ENCODE data around the gene HERC2. TPM values are rescaled to one million over a fixed set of nuclear protein-coding genes. Genes with fewer than 3 reads are reported as not detected.
"Not testable (repeated sequence)": the region's sequence is repeated elsewhere in the genome, so short reads cannot be mapped to it uniquely, and the experiment has no call there.

Gene HERC2
- total RNA-seq, 1 donor from 2014 or later = 53.4 TPM

DNA sequence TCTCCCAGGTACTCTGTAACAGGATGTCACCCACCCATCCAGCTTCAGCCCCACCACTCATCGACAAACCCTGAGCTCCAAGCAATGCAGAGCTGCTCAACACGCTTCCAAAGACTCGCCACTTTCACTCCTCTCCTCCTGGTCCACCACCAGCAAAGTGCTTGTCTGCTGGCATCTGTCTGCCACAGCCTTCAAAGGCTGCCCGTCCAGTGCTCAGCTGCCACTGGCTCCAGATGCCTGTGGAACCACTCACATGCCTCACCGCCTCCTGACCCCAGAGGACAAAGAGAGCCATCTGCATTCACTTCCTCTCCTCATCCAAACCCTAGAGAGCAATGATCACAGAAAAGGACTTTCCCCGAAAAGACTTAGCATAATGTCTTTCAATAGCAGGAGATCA, 113.4 kb downstream of the HERC2 start:
- H3K36me3 ChIP-seq (ENCODE audit: control insufficient read depth, insufficient read depth, low read length) = no peaks in the 10 kb centered on the region
- TF ChIP-seq, protein P1, sequence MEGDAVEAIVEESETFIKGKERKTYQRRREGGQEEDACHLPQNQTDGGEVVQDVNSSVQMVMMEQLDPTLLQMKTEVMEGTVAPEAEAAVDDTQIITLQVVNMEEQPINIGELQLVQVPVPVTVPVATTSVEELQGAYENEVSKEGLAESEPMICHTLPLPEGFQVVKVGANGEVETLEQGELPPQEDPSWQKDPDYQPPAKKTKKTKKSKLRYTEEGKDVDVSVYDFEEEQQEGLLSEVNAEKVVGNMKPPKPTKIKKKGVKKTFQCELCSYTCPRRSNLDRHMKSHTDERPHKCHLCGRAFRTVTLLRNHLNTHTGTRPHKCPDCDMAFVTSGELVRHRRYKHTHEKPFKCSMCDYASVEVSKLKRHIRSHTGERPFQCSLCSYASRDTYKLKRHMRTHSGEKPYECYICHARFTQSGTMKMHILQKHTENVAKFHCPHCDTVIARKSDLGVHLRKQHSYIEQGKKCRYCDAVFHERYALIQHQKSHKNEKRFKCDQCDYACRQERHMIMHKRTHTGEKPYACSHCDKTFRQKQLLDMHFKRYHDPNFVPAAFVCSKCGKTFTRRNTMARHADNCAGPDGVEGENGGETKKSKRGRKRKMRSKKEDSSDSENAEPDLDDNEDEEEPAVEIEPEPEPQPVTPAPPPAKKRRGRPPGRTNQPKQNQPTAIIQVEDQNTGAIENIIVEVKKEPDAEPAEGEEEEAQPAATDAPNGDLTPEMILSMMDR (IDR thresholded peaks at IDR 0.05; ENCODE audit: insufficient read depth, low read length, poor library complexity, severe bottlenecking) = no peak
- no peak for DNase-seq (ENCODE audit: low read depth)
- no peak overlapping the region for H3K4me3 ChIP-seq (ENCODE audit: low read depth, low read length)
- H3K27me3 ChIP-seq (ENCODE audit: control insufficient read depth, insufficient read depth, low read length) = no peaks in the 10 kb centered on the region

DNA sequence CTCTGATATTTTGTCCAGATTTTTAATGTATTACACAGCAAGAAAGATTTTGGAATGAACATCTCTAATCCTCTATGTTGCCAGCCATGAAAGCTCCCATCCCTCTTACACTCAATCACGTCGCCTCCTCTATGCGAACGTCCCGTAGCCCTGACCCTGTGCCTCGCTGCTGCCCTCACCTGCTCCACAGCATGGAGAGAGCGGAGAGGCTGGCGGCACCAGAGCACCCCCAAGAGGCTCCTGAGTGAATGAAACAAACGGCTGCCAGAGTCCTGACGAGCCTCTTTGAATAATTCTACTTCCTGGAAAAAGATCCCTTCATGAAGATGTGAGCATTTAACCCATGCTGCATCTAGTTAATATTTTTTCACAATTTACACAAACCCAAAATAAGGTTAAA, 116.3 kb downstream of the HERC2 start:
- not testable (repeated sequence) for H3K27me3 ChIP-seq (ENCODE audit: control insufficient read depth, insufficient read depth, low read length); H3K4me3 ChIP-seq (ENCODE audit: low read depth, low read length); DNase-seq (ENCODE audit: low read depth); H3K36me3 ChIP-seq (ENCODE audit: control insufficient read depth, insufficient read depth, low read length)

DNA sequence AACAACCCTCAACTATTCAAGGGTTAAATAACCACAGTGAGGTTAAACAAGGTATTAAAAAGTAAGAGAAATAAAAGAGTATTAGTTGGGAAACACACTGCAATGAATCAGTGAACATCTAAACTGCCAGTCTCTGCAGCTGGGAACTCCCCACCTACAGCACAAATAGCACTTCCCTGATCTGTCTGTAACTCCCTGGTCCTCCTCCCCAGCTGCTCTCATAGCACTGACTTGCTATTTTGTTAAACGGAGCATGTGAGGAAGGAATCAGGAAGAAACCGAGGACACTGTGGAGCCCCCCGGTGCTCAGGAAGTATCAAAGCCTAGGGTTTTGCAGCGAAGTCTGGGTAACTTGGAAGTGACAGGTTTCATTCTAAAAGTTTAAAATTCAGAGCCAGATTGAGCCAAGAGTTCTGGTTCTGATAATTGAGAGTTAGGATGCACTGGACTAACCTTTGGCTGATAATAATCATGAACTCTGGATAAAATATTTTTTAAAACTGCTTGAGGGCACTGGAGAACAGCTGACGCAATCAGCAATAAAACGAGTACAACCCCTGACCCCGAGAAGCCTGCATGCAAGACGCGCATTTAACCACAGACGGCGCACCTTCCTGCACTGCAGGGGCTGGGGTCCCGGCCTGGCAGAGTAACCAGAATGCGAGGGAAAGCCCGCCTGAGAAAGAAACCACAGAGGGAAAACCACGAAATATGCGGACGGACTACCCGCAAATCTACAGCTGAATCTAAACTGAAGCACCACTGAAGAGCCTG, 118.7 kb downstream of the HERC2 start:
- DNase-seq (ENCODE audit: low read depth); H3K36me3 ChIP-seq (ENCODE audit: control insufficient read depth, insufficient read depth, low read length); H3K4me3 ChIP-seq (ENCODE audit: low read depth, low read length); H3K27me3 ChIP-seq (ENCODE audit: control insufficient read depth, insufficient read depth, low read length): not testable (repeated sequence)

DNA sequence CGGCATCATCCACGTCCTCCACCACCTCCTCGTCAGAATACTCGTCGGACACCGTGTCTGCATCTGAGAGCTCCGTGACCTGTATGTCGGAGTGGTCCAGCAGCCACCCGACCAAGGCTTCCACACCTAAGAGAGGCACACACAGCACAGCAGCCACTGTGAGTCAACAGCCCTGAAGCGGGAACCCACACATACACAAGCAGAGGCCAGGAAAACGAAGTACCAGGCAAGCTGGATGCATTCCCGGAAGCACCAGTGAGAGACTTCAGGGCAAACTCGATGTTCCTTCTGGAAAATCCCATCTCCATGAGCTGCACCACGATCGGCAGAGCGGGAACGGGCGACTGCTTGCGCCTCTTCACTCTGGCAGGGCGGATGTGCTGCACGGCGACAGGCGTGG, 119.9 kb downstream of the HERC2 start:
- DNase-seq (ENCODE audit: low read depth); H3K36me3 ChIP-seq (ENCODE audit: control insufficient read depth, insufficient read depth, low read length); H3K4me3 ChIP-seq (ENCODE audit: low read depth, low read length); H3K27me3 ChIP-seq (ENCODE audit: control insufficient read depth, insufficient read depth, low read length): not testable (repeated sequence)

DNA sequence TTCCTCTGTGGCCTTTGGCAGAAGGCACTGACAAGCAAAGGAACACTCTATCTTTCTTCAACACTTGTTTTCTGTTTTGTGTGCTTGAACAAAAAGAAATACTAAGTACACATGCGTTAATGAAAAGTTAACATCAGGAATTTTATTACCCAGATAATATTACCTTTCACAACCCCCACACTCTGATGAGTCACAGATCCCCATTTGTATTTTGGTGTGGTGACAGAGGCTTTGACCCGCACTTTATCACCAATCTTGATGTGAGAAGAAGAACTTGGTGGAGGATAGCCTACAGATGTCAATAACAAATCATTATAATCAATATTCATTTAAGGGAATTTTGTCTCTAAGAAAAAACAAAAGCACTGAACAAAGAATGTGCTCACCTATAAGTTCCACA, 123.8 kb downstream of the HERC2 start:
- not testable (repeated sequence) for H3K36me3 ChIP-seq (ENCODE audit: control insufficient read depth, insufficient read depth, low read length); H3K4me3 ChIP-seq (ENCODE audit: low read depth, low read length); DNase-seq (ENCODE audit: low read depth); H3K27me3 ChIP-seq (ENCODE audit: control insufficient read depth, insufficient read depth, low read length)

DNA sequence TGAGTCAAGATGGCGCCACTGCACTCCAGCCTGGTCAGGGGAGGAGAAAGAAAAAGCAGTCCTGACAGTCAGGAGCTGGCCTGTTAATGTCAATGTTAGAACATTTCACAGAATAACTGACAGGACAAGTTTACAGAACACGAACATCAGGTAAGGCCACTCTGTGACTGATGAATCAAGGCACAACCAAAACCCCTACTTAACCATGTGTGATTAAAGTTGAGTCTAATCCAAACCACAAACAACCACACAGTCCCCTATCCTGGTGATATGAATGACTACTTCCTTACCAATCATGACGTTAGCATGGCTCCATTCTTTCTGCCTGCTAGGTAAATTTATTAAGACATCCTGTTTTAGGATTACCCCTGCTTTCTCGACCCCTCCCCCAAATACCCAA, 124.3 kb downstream of the HERC2 start:
- not testable (repeated sequence) for H3K27me3 ChIP-seq (ENCODE audit: control insufficient read depth, insufficient read depth, low read length); H3K36me3 ChIP-seq (ENCODE audit: control insufficient read depth, insufficient read depth, low read length); H3K4me3 ChIP-seq (ENCODE audit: low read depth, low read length); DNase-seq (ENCODE audit: low read depth)

DNA sequence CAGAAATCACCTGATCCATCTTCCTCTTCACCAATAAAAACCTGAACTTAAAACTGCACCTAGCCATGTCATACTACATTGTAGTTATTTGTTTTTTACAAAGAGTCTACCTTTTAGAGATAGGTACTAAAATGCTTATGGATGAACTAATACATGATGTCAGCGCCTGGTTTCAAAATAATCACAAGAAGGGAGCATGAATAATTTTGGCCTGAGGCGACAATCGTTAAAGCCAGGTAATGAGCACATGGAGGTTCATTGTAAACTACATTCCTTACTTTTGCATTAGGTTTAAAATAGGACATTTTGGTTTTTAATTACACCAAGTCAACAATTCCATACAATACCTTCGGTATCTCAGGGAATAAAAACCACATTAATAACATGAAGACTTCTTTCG, 125.4 kb downstream of the HERC2 start:
- DNase-seq (ENCODE audit: low read depth); H3K27me3 ChIP-seq (ENCODE audit: control insufficient read depth, insufficient read depth, low read length); H3K36me3 ChIP-seq (ENCODE audit: control insufficient read depth, insufficient read depth, low read length); H3K4me3 ChIP-seq (ENCODE audit: low read depth, low read length): not testable (repeated sequence)

DNA sequence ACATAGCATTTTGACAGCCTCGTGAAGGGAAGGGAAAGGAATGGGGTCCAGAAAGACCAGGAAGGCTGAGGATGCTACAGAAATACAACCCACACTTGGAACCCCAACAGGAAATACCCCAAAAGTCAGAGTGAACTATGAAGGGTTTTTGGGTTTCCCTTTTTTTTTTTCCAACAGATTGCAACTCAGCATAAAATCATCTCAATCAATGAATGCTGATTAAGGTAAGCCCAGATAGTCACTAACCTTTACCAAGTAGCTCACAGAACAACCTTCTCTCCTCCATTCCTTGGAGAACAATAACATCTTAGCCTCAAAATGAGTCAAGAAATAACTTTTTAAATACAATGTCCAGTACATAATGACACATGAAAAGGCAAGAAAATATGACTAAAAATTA, 129.2 kb downstream of the HERC2 start:
- Histone ChIP-seq H3K36me3 (ENCODE audit: control insufficient read depth, insufficient read depth, low read length) (peaks cover under 1% of the 10 kb centered on the region), H3K4me3 (ENCODE audit: low read depth, low read length) (no peak overlapping the region), H3K27me3 (ENCODE audit: control insufficient read depth, insufficient read depth, low read length) (no peaks in the 10 kb centered on the region)
- DNase-seq (ENCODE audit: low read depth) = no peak
- TF ChIP-seq, protein P1 (IDR thresholded peaks at IDR 0.05; ENCODE audit: insufficient read depth, low read length, poor library complexity, severe bottlenecking) = no peak

DNA sequence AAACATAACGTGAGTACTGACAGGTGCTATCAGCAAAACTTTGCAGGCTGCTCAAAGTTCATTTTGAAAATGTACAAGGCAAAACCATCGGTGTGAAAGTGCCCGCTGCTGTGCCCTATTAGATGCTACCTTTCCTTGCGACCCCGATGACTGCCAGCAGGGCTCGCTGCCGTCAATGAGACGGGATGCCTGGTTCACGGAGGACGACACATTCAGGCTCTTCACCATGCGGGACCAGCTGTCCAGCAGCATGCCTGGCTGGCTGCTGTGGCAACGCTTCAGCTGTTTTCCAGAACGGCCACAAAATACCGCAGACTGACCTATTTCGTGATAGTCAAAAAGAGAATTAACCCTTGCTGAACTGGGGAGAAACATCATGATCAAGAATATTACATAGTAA, 130.1 kb downstream of the HERC2 start:
- peaks cover 2% of the 10 kb centered on the region for H3K36me3 ChIP-seq (ENCODE audit: control insufficient read depth, insufficient read depth, low read length)
- H3K27me3 ChIP-seq (ENCODE audit: control insufficient read depth, insufficient read depth, low read length) = no peaks in the 10 kb centered on the region
- no peak overlapping the region for H3K4me3 ChIP-seq (ENCODE audit: low read depth, low read length)
- TF ChIP-seq, protein P1 (IDR thresholded peaks at IDR 0.05; ENCODE audit: insufficient read depth, low read length, poor library complexity, severe bottlenecking) = peak; percentile 84
- DNase-seq (ENCODE audit: low read depth) = peak; percentile 71

Measured in kidney epithelial cell (primary cell).